Glutamatergic neuron (in vitro differentiated cells): ENCODE data around the gene TTC23L. TPM values are rescaled to one million over a fixed set of nuclear protein-coding genes. Genes with fewer than 3 reads are reported as not detected.

Experiments used
- DNase-seq: peaks from one replicate; pipeline ENCODE4 v3.0.0; 2022
- H3K27ac Mint-ChIP-seq: one replicate; pipeline ENCODE4 v1.8.0; 2020; ENCODE audit warnings: mild to moderate bottlenecking, mixed read lengths, inconsistent platforms; ENCODE audit not compliant: unreplicated experiment
- H3K27me3 Mint-ChIP-seq: one replicate; pipeline ENCODE4 v1.8.0; 2020; ENCODE audit warnings: mild to moderate bottlenecking, moderate library complexity, mixed read lengths, inconsistent platforms; ENCODE audit not compliant: unreplicated experiment
- H3K36me3 Mint-ChIP-seq: one replicate; pipeline ENCODE4 v1.8.0; 2020; ENCODE audit warnings: mild to moderate bottlenecking, mixed read lengths, inconsistent platforms; ENCODE audit not compliant: unreplicated experiment
- H3K4me1 Mint-ChIP-seq: one replicate; pipeline ENCODE4 v1.8.0; 2020; ENCODE audit warnings: mild to moderate bottlenecking, low read depth, mixed read lengths, inconsistent platforms; ENCODE audit not compliant: unreplicated experiment
- H3K4me3 Mint-ChIP-seq: one replicate; pipeline ENCODE4 v1.8.0; 2020; ENCODE audit warnings: mild to moderate bottlenecking, mixed read lengths, inconsistent platforms; ENCODE audit not compliant: unreplicated experiment
- H3K9me3 Mint-ChIP-seq: one replicate; pipeline ENCODE4 v1.8.0; 2020; ENCODE audit warnings: mild to moderate bottlenecking, moderate library complexity, mixed read lengths, inconsistent platforms; ENCODE audit not compliant: unreplicated experiment
- total RNA-seq: library from RNA; stranded (reverse); fragmentation: NEBNext Ultra II Directional; extraction: Animal tissue kit (Norgen Biotek cat#: 25700); gene quantifications from one replicate; pipeline ENCODE4 v1.2.1, GENCODE V29; 2021; ENCODE audit not compliant: unreplicated experiment
- TF ChIP-seq, protein P1 (sequence below): fragments of 200-600 bp; sonication (generic); IDR thresholded peaks from one replicate; pipeline ENCODE4 v1.5.0; 2021; ENCODE audit not compliant: partially characterized antibody, unreplicated experiment

Gene TTC23L
- total RNA-seq, 1 donor from 2014 or later, result 1.2 TPM

DNA sequence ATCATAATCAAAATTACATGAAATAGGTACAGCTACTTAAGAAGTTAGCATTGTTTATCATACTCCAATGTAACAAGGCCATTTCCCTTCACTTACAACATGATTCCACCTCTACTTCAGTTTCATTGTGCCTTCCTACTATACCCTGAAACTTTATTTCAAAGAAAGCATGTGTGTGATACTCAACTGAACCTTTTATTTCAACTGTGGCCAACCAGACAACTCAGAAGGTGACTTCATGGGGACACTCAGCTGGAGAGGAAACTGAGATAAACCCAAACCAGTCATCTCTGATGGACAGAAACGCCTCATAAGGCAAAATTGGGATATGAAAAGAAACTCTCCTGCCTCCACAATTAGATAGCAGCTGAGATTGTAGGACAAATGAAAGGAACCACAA lies 5.9 kb upstream of the TTC23L start:
- Mint-ChIP-seq H3K27me3 (peaks cover 3% of the 10 kb centered on the region), H3K4me1 (peaks cover 1% of the 10 kb centered on the region), H3K36me3 (no peaks in the 10 kb centered on the region), H3K27ac (no peak overlapping the region), H3K9me3 (peaks cover 13% of the 10 kb centered on the region), H3K4me3 (no peak overlapping the region)
- TF ChIP-seq, protein P1, sequence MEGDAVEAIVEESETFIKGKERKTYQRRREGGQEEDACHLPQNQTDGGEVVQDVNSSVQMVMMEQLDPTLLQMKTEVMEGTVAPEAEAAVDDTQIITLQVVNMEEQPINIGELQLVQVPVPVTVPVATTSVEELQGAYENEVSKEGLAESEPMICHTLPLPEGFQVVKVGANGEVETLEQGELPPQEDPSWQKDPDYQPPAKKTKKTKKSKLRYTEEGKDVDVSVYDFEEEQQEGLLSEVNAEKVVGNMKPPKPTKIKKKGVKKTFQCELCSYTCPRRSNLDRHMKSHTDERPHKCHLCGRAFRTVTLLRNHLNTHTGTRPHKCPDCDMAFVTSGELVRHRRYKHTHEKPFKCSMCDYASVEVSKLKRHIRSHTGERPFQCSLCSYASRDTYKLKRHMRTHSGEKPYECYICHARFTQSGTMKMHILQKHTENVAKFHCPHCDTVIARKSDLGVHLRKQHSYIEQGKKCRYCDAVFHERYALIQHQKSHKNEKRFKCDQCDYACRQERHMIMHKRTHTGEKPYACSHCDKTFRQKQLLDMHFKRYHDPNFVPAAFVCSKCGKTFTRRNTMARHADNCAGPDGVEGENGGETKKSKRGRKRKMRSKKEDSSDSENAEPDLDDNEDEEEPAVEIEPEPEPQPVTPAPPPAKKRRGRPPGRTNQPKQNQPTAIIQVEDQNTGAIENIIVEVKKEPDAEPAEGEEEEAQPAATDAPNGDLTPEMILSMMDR, result no peak
- no peak for DNase-seq

DNA sequence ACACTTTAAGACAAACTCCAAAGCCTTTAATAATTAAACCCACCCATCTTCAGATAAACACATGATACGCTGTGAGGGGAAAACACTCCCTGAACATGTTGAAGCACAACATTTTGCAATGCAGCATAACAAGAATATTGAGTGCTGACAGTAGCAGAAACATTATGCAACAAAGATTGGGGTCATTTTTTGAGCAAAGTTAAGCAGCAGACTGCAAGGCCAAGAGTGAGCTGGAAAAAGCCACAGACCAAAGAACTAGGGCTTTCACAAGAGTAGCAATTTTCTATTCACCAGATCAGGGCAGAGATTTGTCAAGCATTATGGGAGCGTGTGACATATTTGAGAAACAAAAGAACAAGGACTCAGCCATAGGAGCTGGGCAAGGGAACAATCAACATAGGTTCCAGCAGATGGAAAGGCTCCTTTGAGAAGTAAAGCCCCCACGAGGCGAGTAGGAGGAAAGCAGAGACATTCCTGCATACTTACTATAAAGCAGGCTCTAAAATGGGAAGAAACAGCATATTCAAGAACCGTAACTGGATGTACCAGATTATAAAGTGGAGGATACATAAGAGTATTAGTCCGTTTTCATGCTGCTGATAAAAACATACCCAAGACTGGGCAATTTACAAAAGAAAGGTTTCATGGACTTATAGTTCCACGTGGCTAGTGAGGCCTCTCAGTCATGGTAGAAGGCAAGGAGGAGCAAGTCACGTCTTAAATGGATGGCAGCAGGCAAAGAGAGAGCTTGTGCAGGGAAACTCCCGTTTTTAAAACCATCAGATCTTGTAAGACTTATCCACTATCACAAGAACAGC lies 4.8 kb upstream of the TTC23L start:
- TF ChIP-seq, protein P1, result no peak
- Mint-ChIP-seq H3K27ac (no peak overlapping the region), H3K4me3 (no peak overlapping the region), H3K4me1 (no peaks in the 10 kb centered on the region), H3K36me3 (no peaks in the 10 kb centered on the region), H3K27me3 (peaks cover 4% of the 10 kb centered on the region), H3K9me3 (peaks cover 12% of the 10 kb centered on the region)
- no peak for DNase-seq

DNA sequence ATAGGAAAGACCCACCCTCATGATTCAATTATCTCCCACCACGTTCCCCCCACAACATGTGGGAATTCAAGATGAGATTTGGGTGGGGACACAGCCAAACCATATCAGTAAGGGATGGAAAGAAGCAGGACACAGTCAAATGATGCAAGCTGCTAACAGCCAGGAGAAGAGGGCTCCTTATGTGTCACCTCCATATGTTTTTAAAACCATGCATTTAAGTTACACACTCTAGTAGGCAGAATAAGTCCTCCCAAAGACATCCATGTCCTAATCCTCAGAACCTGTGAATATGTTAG lies 4.2 kb upstream of the TTC23L start:
- TF ChIP-seq, protein P1, result no peak
- DNase-seq, result no peak
- H3K36me3 Mint-ChIP-seq, result no peaks in the 10 kb centered on the region
- peaks cover 16% of the 10 kb centered on the region for H3K9me3 Mint-ChIP-seq
- H3K27ac Mint-ChIP-seq, result no peak overlapping the region
- H3K27me3 Mint-ChIP-seq, result peaks cover 9% of the 10 kb centered on the region
- H3K4me3 Mint-ChIP-seq, result no peak overlapping the region
- H3K4me1 Mint-ChIP-seq, result no peaks in the 10 kb centered on the region

DNA sequence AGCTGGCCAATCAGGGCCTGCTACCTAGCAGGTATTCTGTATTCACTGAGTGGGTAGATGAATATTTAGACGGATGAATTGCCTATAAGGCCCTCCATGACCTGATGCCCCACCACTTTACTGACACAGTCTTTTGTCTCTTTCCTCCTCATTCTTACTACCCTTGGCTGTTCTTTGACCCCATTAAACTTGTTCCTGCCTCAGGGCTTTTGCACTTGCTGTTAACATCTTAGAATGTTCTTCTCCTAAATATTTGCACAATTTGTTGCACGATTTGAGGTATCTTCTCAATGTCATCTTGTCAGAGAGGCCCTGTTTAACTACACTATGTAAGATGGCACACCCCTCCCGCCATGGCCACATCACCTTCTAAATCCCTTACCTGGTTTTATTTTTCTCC lies 3.3 kb upstream of the TTC23L start:
- peaks cover 10% of the 10 kb centered on the region for H3K27me3 Mint-ChIP-seq
- H3K27ac Mint-ChIP-seq, result no peak overlapping the region
- TF ChIP-seq, protein P1, result no peak
- H3K4me1 Mint-ChIP-seq, result no peaks in the 10 kb centered on the region
- no peak for DNase-seq
- H3K4me3 Mint-ChIP-seq, result no peak overlapping the region
- H3K36me3 Mint-ChIP-seq, result no peaks in the 10 kb centered on the region
- H3K9me3 Mint-ChIP-seq, result peaks cover 16% of the 10 kb centered on the region

DNA sequence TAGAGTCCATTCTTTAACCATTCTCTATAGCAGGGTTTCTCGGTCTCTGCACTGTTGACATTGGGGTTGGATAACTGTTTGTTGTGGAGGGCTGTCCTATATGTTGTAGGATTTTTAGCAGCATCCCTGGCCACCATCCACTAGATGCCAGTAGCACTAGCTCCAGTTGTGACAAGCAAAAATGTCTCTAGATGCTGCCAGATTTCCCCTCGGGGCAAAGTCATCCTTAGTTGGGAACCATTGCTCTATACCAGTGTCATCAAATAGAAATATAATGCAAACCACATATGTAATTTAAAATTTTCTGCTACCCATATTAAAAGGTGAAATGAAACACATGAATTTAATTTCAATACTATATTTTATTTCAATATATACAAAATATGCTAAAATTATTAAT lies 2.9 kb downstream of the TTC23L start:
- peaks cover 6% of the 10 kb centered on the region for H3K27me3 Mint-ChIP-seq
- peaks cover 3% of the 10 kb centered on the region for H3K9me3 Mint-ChIP-seq
- H3K4me1 Mint-ChIP-seq, result no peaks in the 10 kb centered on the region
- H3K4me3 Mint-ChIP-seq, result no peak overlapping the region
- no peak overlapping the region for H3K27ac Mint-ChIP-seq
- H3K36me3 Mint-ChIP-seq, result no peaks in the 10 kb centered on the region
- TF ChIP-seq, protein P1, result no peak
- no peak for DNase-seq
